ENCODE data around the gene ZNF230.
A peak's percentile ranks its signal among the peaks of the same experiment; 100 is the strongest.

Gene ZNF230

GRCh38 chr19:44002566-44003460 is at the start of gene ZNF230:
Gene ZNF230 (plus strand): TSS chr19:44002957. CDS start chr19:44007079, 4,122 bp downstream.
- TF ChIP-seq EZH2 (IDR thresholded peaks at IDR 0.05; ENCODE audit: borderline replicate concordance, low read length), result no peak
- TF ChIP-seq CTCF (IDR thresholded peaks at IDR 0.05; ENCODE audit: low read length), result no peak
- peaks cover 11% of the 10 kb centered on the region for H3K4me1 ChIP-seq (ENCODE audit: insufficient read depth, low read length, severe bottlenecking)
- no peaks in the 10 kb centered on the region for H3K79me2 ChIP-seq (ENCODE audit: insufficient read depth, low read length)
- no peaks in the 10 kb centered on the region for H3K9me2 ChIP-seq (ENCODE audit: low read depth, low read length)
- peak within 1 kb of the TSS; percentile 69 for H3K9ac ChIP-seq (ENCODE audit: low read length)
- H3K27ac ChIP-seq (ENCODE audit: low read depth, low read length, poor library complexity, severe bottlenecking), result no peak within 1 kb of the TSS
- H3F3A ChIP-seq (ENCODE audit: insufficient read depth, low read length), result no peaks in the 10 kb centered on the region
- peak within 1 kb of the TSS; percentile 91; the same call in 1 of the 2 replicates for H2AFZ ChIP-seq (ENCODE audit: low read length)
- no peaks in the 10 kb centered on the region for H3K27me3 ChIP-seq (ENCODE audit: insufficient read depth, low read length)
- peak within 1 kb of the TSS; percentile 77 for H3K4me2 ChIP-seq (ENCODE audit: low read length)
- H3K4me3 ChIP-seq (ENCODE audit: low read depth, low read length, poor library complexity, severe bottlenecking), result peak within 1 kb of the TSS; percentile 76
- H3K36me3 ChIP-seq (ENCODE audit: insufficient read depth, low read length), result peaks cover 8% of the 10 kb centered on the region
- H3K9me3 ChIP-seq (ENCODE audit: low read length), result 0 out of 2 replicates have a peak, but pooled peaks cover 4% of the 10 kb centered on the region
- H4K20me1 ChIP-seq (ENCODE audit: insufficient read depth, low read length), result no peaks in the 10 kb centered on the region

GRCh38 chr19:43956827-43957226 is 45.9 kb upstream of the ZNF230 start:
- no peaks in the 10 kb centered on the region for H3F3A ChIP-seq (ENCODE audit: insufficient read depth, low read length)
- H3K79me2 ChIP-seq (ENCODE audit: insufficient read depth, low read length), result no peaks in the 10 kb centered on the region
- H3K9ac ChIP-seq (ENCODE audit: low read length), result no peak overlapping the region
- no peaks in the 10 kb centered on the region for H4K20me1 ChIP-seq (ENCODE audit: insufficient read depth, low read length)
- H3K4me2 ChIP-seq (ENCODE audit: low read length), result no peak overlapping the region
- no peak overlapping the region for H3K27ac ChIP-seq (ENCODE audit: low read depth, low read length, poor library complexity, severe bottlenecking)
- H3K4me1 ChIP-seq (ENCODE audit: insufficient read depth, low read length, severe bottlenecking), result no peaks in the 10 kb centered on the region
- no peak for TF ChIP-seq CTCF (IDR thresholded peaks at IDR 0.05; ENCODE audit: low read length)
- TF ChIP-seq EZH2 (IDR thresholded peaks at IDR 0.05; ENCODE audit: borderline replicate concordance, low read length), result no peak
- H2AFZ ChIP-seq (ENCODE audit: low read length), result no peak overlapping the region
- H3K36me3 ChIP-seq (ENCODE audit: insufficient read depth, low read length), result no peaks in the 10 kb centered on the region
- H3K4me3 ChIP-seq (ENCODE audit: low read depth, low read length, poor library complexity, severe bottlenecking), result no peak overlapping the region
- H3K27me3 ChIP-seq (ENCODE audit: insufficient read depth, low read length), result no peaks in the 10 kb centered on the region
- H3K9me2 ChIP-seq (ENCODE audit: low read depth, low read length), result no peaks in the 10 kb centered on the region
- H3K9me3 ChIP-seq (ENCODE audit: low read length), result no peaks in the 10 kb centered on the region

GRCh38 chr19:43957891-43958290 is 44.9 kb upstream of the ZNF230 start:
- H3K9me2 ChIP-seq (ENCODE audit: low read depth, low read length), result no peaks in the 10 kb centered on the region
- no peak overlapping the region for H3K9ac ChIP-seq (ENCODE audit: low read length)
- TF ChIP-seq CTCF (IDR thresholded peaks at IDR 0.05; ENCODE audit: low read length), result no peak
- no peak for TF ChIP-seq EZH2 (IDR thresholded peaks at IDR 0.05; ENCODE audit: borderline replicate concordance, low read length)
- no peaks in the 10 kb centered on the region for H3K79me2 ChIP-seq (ENCODE audit: insufficient read depth, low read length)
- no peaks in the 10 kb centered on the region for H3F3A ChIP-seq (ENCODE audit: insufficient read depth, low read length)
- no peaks in the 10 kb centered on the region for H3K36me3 ChIP-seq (ENCODE audit: insufficient read depth, low read length)
- no peak overlapping the region for H3K27ac ChIP-seq (ENCODE audit: low read depth, low read length, poor library complexity, severe bottlenecking)
- no peak overlapping the region for H2AFZ ChIP-seq (ENCODE audit: low read length)
- H3K4me2 ChIP-seq (ENCODE audit: low read length), result no peak overlapping the region
- no peak overlapping the region for H3K4me3 ChIP-seq (ENCODE audit: low read depth, low read length, poor library complexity, severe bottlenecking)
- H3K4me1 ChIP-seq (ENCODE audit: insufficient read depth, low read length, severe bottlenecking), result no peaks in the 10 kb centered on the region
- H4K20me1 ChIP-seq (ENCODE audit: insufficient read depth, low read length), result no peaks in the 10 kb centered on the region
- H3K27me3 ChIP-seq (ENCODE audit: insufficient read depth, low read length), result no peaks in the 10 kb centered on the region
- H3K9me3 ChIP-seq (ENCODE audit: low read length), result no peaks in the 10 kb centered on the region

Measured in OCI-LY1 (cell line).